ENCODE data around the gene SKAP1.

Gene SKAP1

GRCh38 chr17:48317732-48318131 is 112.3 kb downstream of the SKAP1 start:
- Histone ChIP-seq H3K23ac (ENCODE audit: low read depth, low read length, poor library complexity) (no peak overlapping the region), H2BK120ac (ENCODE audit: low read depth, low read length) (no peak overlapping the region), H2BK5ac (ENCODE audit: low read length) (no peak overlapping the region), H2BK12ac (ENCODE audit: low read length) (no peak overlapping the region), H3K9me3 (replicated peaks in 1 of 2; ENCODE audit: control insufficient read depth in 2 of 2, insufficient read depth in 1 of 2, low read depth in 1 of 2, low read length in 2 of 2) (no peaks in the 10 kb centered on the region), H3K9ac (ENCODE audit: low read depth, low read length, poor library complexity) (no peak overlapping the region), H3K27ac (replicated peaks; ENCODE audit: low read length) (no peak overlapping the region), H3K4ac (ENCODE audit: low read length) (no peak overlapping the region), H3K27me3 (ENCODE audit: control insufficient read depth in 3 of 3, insufficient read depth in 3 of 3, low read depth in 1 of 3, low read length in 3 of 3) (peaks cover 0 to 14% (median 0%) of the 10 kb centered on the region in 3 experiments), H3K4me3 (ENCODE audit: low read length in 2 of 2) (no peak overlapping the region), H3K4me1 (ENCODE audit: control insufficient read depth in 2 of 2, insufficient read depth in 1 of 2, low read depth in 1 of 2, low read length in 2 of 2) (no peaks in the 10 kb centered on the region), H3K4me2 (ENCODE audit: insufficient read depth, low read length, poor library complexity, severe bottlenecking) (no peak overlapping the region), H3K18ac (ENCODE audit: low read length) (no peak overlapping the region), H2AK5ac (ENCODE audit: low read depth, low read length) (no peak overlapping the region), H3K79me1 (ENCODE audit: low read depth, low read length) (no peaks in the 10 kb centered on the region), H4K91ac (ENCODE audit: low read depth, low read length, poor library complexity) (no peak overlapping the region), H4K8ac (ENCODE audit: low read depth, low read length) (no peak overlapping the region), H3K36me3 (replicated peaks in 1 of 2; ENCODE audit: control insufficient read depth in 2 of 2, insufficient read depth in 2 of 2, low read length in 2 of 2) (no peaks in the 10 kb centered on the region), H3K14ac (ENCODE audit: low read length) (no peak overlapping the region), H2BK15ac (ENCODE audit: low read length) (no peak overlapping the region), H2AFZ (ENCODE audit: low read length) (no peak overlapping the region)
- no peak for DNase-seq (ENCODE audit: low spot score)
- no CpG with 5 or more reads among the region's 1 CpG for WGBS, 2 donors (ENCODE audit: extremely low coverage in 2 of 2, insufficient read length in 2 of 2, insufficient replicate concordance in 1 of 2)

DNA sequence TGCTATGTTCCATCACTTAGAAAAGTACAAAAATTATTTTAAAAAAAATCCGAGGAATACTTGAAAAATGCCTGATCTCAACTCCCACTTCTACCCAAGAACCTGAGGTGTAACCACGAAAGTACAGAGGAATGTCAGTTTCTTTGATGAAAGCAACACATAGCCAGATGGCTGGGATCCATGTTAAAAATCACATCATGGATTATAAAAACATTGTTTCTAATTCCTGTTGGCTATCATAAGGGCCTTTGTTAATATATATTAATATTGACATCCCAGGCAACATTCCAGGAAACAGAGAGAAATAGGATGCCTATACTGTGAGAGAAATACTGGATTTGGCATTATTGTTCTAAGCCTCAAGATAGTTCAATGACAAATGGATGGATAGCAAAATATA is 115.3 kb downstream of the SKAP1 start:
- Histone ChIP-seq H3K79me1 (ENCODE audit: low read depth, low read length) (no peaks in the 10 kb centered on the region), H2BK12ac (ENCODE audit: low read length) (no peak overlapping the region), H4K8ac (ENCODE audit: low read depth, low read length) (no peak overlapping the region), H3K4me1 (ENCODE audit: control insufficient read depth in 2 of 2, insufficient read depth in 1 of 2, low read depth in 1 of 2, low read length in 2 of 2) (no peaks in the 10 kb centered on the region), H4K91ac (ENCODE audit: low read depth, low read length, poor library complexity) (no peak overlapping the region), H2AFZ (ENCODE audit: low read length) (no peak overlapping the region), H3K4me2 (ENCODE audit: insufficient read depth, low read length, poor library complexity, severe bottlenecking) (no peak overlapping the region), H2BK5ac (ENCODE audit: low read length) (no peak overlapping the region), H3K18ac (ENCODE audit: low read length) (no peak overlapping the region), H3K9me3 (replicated peaks in 1 of 2; ENCODE audit: control insufficient read depth in 2 of 2, insufficient read depth in 1 of 2, low read depth in 1 of 2, low read length in 2 of 2) (no peaks in the 10 kb centered on the region), H3K9ac (ENCODE audit: low read depth, low read length, poor library complexity) (no peak overlapping the region), H3K36me3 (replicated peaks in 1 of 2; ENCODE audit: control insufficient read depth in 2 of 2, insufficient read depth in 2 of 2, low read length in 2 of 2) (no peaks in the 10 kb centered on the region), H3K14ac (ENCODE audit: low read length) (no peak overlapping the region), H3K4ac (ENCODE audit: low read length) (no peak overlapping the region), H3K23ac (ENCODE audit: low read depth, low read length, poor library complexity) (no peak overlapping the region), H3K4me3 (ENCODE audit: low read length in 2 of 2) (no peak overlapping the region), H3K27ac (replicated peaks; ENCODE audit: low read length) (no peak overlapping the region), H2BK120ac (ENCODE audit: low read depth, low read length) (no peak overlapping the region), H3K27me3 (ENCODE audit: control insufficient read depth in 3 of 3, insufficient read depth in 3 of 3, low read depth in 1 of 3, low read length in 3 of 3) (peaks cover 0 to 39% (median 8%) of the 10 kb centered on the region in 3 experiments), H2BK15ac (ENCODE audit: low read length) (no peak overlapping the region), H2AK5ac (ENCODE audit: low read depth, low read length) (no peak overlapping the region)
- no CpG with 5 or more reads among the region's 2 CpGs for WGBS, 2 donors (ENCODE audit: extremely low coverage in 2 of 2, insufficient read length in 2 of 2, insufficient replicate concordance in 1 of 2)
- DNase-seq (ENCODE audit: low spot score), result no peak

- no peak overlapping the region for H3K27ac ChIP-seq (replicated peaks; ENCODE audit: low read length)
- peaks cover 0 to 39% (median 9%) of the 10 kb centered on the region in 3 experiments for H3K27me3 ChIP-seq (ENCODE audit: control insufficient read depth in 3 of 3, insufficient read depth in 3 of 3, low read depth in 1 of 3, low read length in 3 of 3)
- no peak for DNase-seq (ENCODE audit: low spot score)
- H2AFZ ChIP-seq (ENCODE audit: low read length), result no peak overlapping the region
- H3K18ac ChIP-seq (ENCODE audit: low read length), result no peak overlapping the region
- H3K4me1 ChIP-seq (ENCODE audit: control insufficient read depth in 2 of 2, insufficient read depth in 1 of 2, low read depth in 1 of 2, low read length in 2 of 2), result no peaks in the 10 kb centered on the region
- no CpG with 5 or more reads among the region's 8 CpGs for WGBS, 2 donors (ENCODE audit: extremely low coverage in 2 of 2, insufficient read length in 2 of 2, insufficient replicate concordance in 1 of 2)
- no peak overlapping the region for H2BK5ac ChIP-seq (ENCODE audit: low read length)
- H3K23ac ChIP-seq (ENCODE audit: low read depth, low read length, poor library complexity), result no peak overlapping the region
- H4K8ac ChIP-seq (ENCODE audit: low read depth, low read length), result no peak overlapping the region
- H3K4me3 ChIP-seq (ENCODE audit: low read length in 2 of 2), result no peak overlapping the region
- no peak overlapping the region for H2BK15ac ChIP-seq (ENCODE audit: low read length)
- H4K91ac ChIP-seq (ENCODE audit: low read depth, low read length, poor library complexity), result no peak overlapping the region
- H3K9me3 ChIP-seq (replicated peaks in 1 of 2; ENCODE audit: control insufficient read depth in 2 of 2, insufficient read depth in 1 of 2, low read depth in 1 of 2, low read length in 2 of 2), result no peaks in the 10 kb centered on the region
- no peaks in the 10 kb centered on the region for H3K36me3 ChIP-seq (replicated peaks in 1 of 2; ENCODE audit: control insufficient read depth in 2 of 2, insufficient read depth in 2 of 2, low read length in 2 of 2)
- H2AK5ac ChIP-seq (ENCODE audit: low read depth, low read length), result no peak overlapping the region
- H2BK12ac ChIP-seq (ENCODE audit: low read length), result no peak overlapping the region
- H2BK120ac ChIP-seq (ENCODE audit: low read depth, low read length), result no peak overlapping the region
- no peak overlapping the region for H3K9ac ChIP-seq (ENCODE audit: low read depth, low read length, poor library complexity)
- no peak overlapping the region for H3K4me2 ChIP-seq (ENCODE audit: insufficient read depth, low read length, poor library complexity, severe bottlenecking)
- no peak overlapping the region for H3K4ac ChIP-seq (ENCODE audit: low read length)
- H3K79me1 ChIP-seq (ENCODE audit: low read depth, low read length), result no peaks in the 10 kb centered on the region
- H3K14ac ChIP-seq (ENCODE audit: low read length), result no peak overlapping the region
Observed at GRCh38 chr17:48313096-48313755, 116.8 kb downstream of the SKAP1 start.

GRCh38 chr17:48311324-48311723 is 118.7 kb downstream of the SKAP1 start:
- Histone ChIP-seq H3K4me2 (ENCODE audit: insufficient read depth, low read length, poor library complexity, severe bottlenecking) (no peak overlapping the region), H4K8ac (ENCODE audit: low read depth, low read length) (no peak overlapping the region), H3K27me3 (ENCODE audit: control insufficient read depth in 3 of 3, insufficient read depth in 3 of 3, low read depth in 1 of 3, low read length in 3 of 3) (peaks cover 0 to 36% (median 11%) of the 10 kb centered on the region in 3 experiments), H3K36me3 (replicated peaks in 1 of 2; ENCODE audit: control insufficient read depth in 2 of 2, insufficient read depth in 2 of 2, low read length in 2 of 2) (no peaks in the 10 kb centered on the region), H3K18ac (ENCODE audit: low read length) (no peak overlapping the region), H3K27ac (replicated peaks; ENCODE audit: low read length) (no peak overlapping the region), H3K4me1 (ENCODE audit: control insufficient read depth in 2 of 2, insufficient read depth in 1 of 2, low read depth in 1 of 2, low read length in 2 of 2) (no peaks in the 10 kb centered on the region), H3K9me3 (replicated peaks in 1 of 2; ENCODE audit: control insufficient read depth in 2 of 2, insufficient read depth in 1 of 2, low read depth in 1 of 2, low read length in 2 of 2) (no peaks in the 10 kb centered on the region), H3K4ac (ENCODE audit: low read length) (no peak overlapping the region), H2BK120ac (ENCODE audit: low read depth, low read length) (no peak overlapping the region), H3K9ac (ENCODE audit: low read depth, low read length, poor library complexity) (no peak overlapping the region), H4K91ac (ENCODE audit: low read depth, low read length, poor library complexity) (no peak overlapping the region), H2BK15ac (ENCODE audit: low read length) (no peak overlapping the region), H3K14ac (ENCODE audit: low read length) (no peak overlapping the region), H2AFZ (ENCODE audit: low read length) (no peak overlapping the region), H3K4me3 (ENCODE audit: low read length in 2 of 2) (no peak overlapping the region), H3K79me1 (ENCODE audit: low read depth, low read length) (no peaks in the 10 kb centered on the region), H3K23ac (ENCODE audit: low read depth, low read length, poor library complexity) (no peak overlapping the region), H2AK5ac (ENCODE audit: low read depth, low read length) (no peak overlapping the region), H2BK5ac (ENCODE audit: low read length) (no peak overlapping the region), H2BK12ac (ENCODE audit: low read length) (no peak overlapping the region)
- DNase-seq (ENCODE audit: low spot score), result no peak
- no CpG with 5 or more reads among the region's 3 CpGs for WGBS, 2 donors (ENCODE audit: extremely low coverage in 2 of 2, insufficient read length in 2 of 2, insufficient replicate concordance in 1 of 2)
